GM12878 (cell line): Measurements from ENCODE around the gene FGFRL1. TPM values are rescaled to one million over a fixed set of nuclear protein-coding genes. Genes with fewer than 3 reads are reported as not detected.
A peak's percentile ranks its signal among the peaks of the same experiment; 100 is the strongest.

Source experiments
- CREM ChIP-seq: IDR thresholded peaks from 2 replicates; pipeline ENCODE4 v1.6.1; 2014; ENCODE audit warnings: antibody characterized with exemption, low read depth
- DPF2 ChIP-seq: fragments of 450-650 bp; IDR thresholded peaks from 2 replicates; pipeline ENCODE4 v1.6.1; 2017; ENCODE audit warnings: mild to moderate bottlenecking
- E2F8 ChIP-seq: fragments of 450-650 bp; IDR thresholded peaks from 2 replicates; pipeline ENCODE4 v1.6.1; 2018; ENCODE audit warnings: mild to moderate bottlenecking, low read depth, moderate library complexity; ENCODE audit not compliant: partially characterized antibody
- MAX ChIP-seq: IDR thresholded peaks from 2 replicates; pipeline ENCODE4 v1.6.1; 2012; ENCODE audit warnings: low read depth, low read length, improper control_type of control experiment
- NFYA ChIP-seq: IDR thresholded peaks from 2 replicates; pipeline ENCODE4 v1.6.1; 2011; ENCODE audit warnings: low read depth, mild to moderate bottlenecking, low read length, improper control_type of control experiment, borderline replicate concordance
- NKRF ChIP-seq: fragments of 450-650 bp; conservative IDR thresholded peaks from 2 replicates; pipeline ENCODE4 v1.6.1; 2017; ENCODE audit warnings: mild to moderate bottlenecking, moderate library complexity
- POLR2AphosphoS5 ChIP-seq: IDR thresholded peaks from 2 replicates; pipeline ENCODE4 v1.6.1; 2011; ENCODE audit warnings: mild to moderate bottlenecking, low read length, inconsistent platforms
- RAD21 ChIP-seq: IDR thresholded peaks from 2 replicates; pipeline ENCODE4 v1.6.1; 2011; ENCODE audit warnings: mild to moderate bottlenecking, low read depth, low read length, moderate library complexity; ENCODE audit not compliant: insufficient read depth
- SREBF1 ChIP-seq: IDR thresholded peaks from 2 replicates; pipeline ENCODE4 v1.6.1; 2012; ENCODE audit warnings: mild to moderate bottlenecking, low read length
- STAT3 ChIP-seq: IDR thresholded peaks from 2 replicates; pipeline ENCODE4 v1.6.1; 2011; ENCODE audit warnings: low read depth, low read length, improper control_type of control experiment
- TAF1 ChIP-seq: IDR thresholded peaks from 2 replicates; pipeline ENCODE4 v1.6.1; 2011; ENCODE audit warnings: mild to moderate bottlenecking, low read depth, low read length, borderline replicate concordance
- YBX1 ChIP-seq: fragments of 450-650 bp; IDR thresholded peaks from 2 replicates; pipeline ENCODE4 v1.6.1; 2016; ENCODE audit warnings: antibody characterized with exemption
- ZNF687 ChIP-seq: fragments of 450-650 bp; IDR thresholded peaks from 2 replicates; pipeline ENCODE4 v1.6.1; 2017; ENCODE audit warnings: mild to moderate bottlenecking, moderate library complexity
- polyA plus RNA-seq, 11 experiments: library from polyadenylated mRNA; depleted of rRNA in 4 of 11; unstranded in 6 of 11; stranded (reverse) in 5 of 11; fragments of >200 nt; fragmentation: Nextera tagmentation in 4 of 11; fragmentation: Illumina TruSeq in 1 of 11; extraction: Ambion mirVana in 4 of 11; extraction: Trizol in 1 of 11; gene quantifications; 1 replicate in 1 of 11; 2 replicates in 10 of 11; pipeline versions ENCODE4 v1.2.1 to v1.2.3, GENCODE V29; 2011 to 2016; ENCODE audit warnings: inconsistent platforms in 2 of 11, missing spikeins in 2 of 11, low read depth in 1 of 11
- total RNA-seq, 4 experiments: library from RNA; depleted of rRNA in 3 of 4; stranded (reverse); fragments of >200 nt in 3 of 4; fragmentation: Illumina TruSeq in 1 of 4; extraction: Trizol in 1 of 4; gene quantifications; 2 replicates each; pipeline versions ENCODE4 v1.2.1 to v1.2.3, GENCODE V29; 2013 to 2021

FGFRL1 gene
- total and polyA plus RNA-seq, 10 of the 15 experiments (the other 5 are each of a cell fraction or from before 2014, with no cell fraction given) = 0.02 to 1.5 (median 0.29) TPM; not detected in 2

- peak; percentile 75 for TF ChIP-seq MAX
- TF ChIP-seq NKRF = peak; percentile 98
- TF ChIP-seq YBX1 = no peak
- TF ChIP-seq DPF2 = peak; percentile 85
- peak; percentile 87 for TF ChIP-seq ZNF687
- TF ChIP-seq CREM = no peak
- peak; percentile 49; the same call in 1 of the 2 replicates for TF ChIP-seq POLR2AphosphoS5
- no peak for TF ChIP-seq TAF1
- no peak for TF ChIP-seq NFYA
- TF ChIP-seq E2F8 = no peak
- TF ChIP-seq RAD21 = peak; percentile 73
- no peak for TF ChIP-seq SREBF1
- TF ChIP-seq STAT3 = no peak
Observed at GRCh38 chr4:986879-987623, 24.4 kb upstream of the FGFRL1 start, which contains the start of gene IDUA (continued).
